Neural progenitor cell (in vitro differentiated cells): ENCODE results near the gene MEOX1.

ENCODE experiments used
- CTCF ChIP-seq: fragments of 200-600 bp; sonication (generic); IDR thresholded peaks from 2 replicates; pipeline ENCODE4 v1.5.1; 2017; ENCODE audit warnings: antibody characterized with exemption, mild to moderate bottlenecking
- EZH2 ChIP-seq: fragments of 200-600 bp; sonication (generic); IDR thresholded peaks from 2 replicates; pipeline ENCODE4 v1.6.1; 2017; ENCODE audit warnings: antibody characterized with exemption, mild to moderate bottlenecking, moderate library complexity

- TF ChIP-seq EZH2 (no peak), CTCF (no peak)
These were observed at the start of gene MEOX1 for GRCh38 chr17:43661699-43662412.
